Stomach (tissue), 9 donors: Measurements from ENCODE around the gene CFAP57. TPM values are rescaled to one million over a fixed set of nuclear protein-coding genes. Genes with fewer than 3 reads are reported as not detected.

Source experiments
- DNase-seq, 2 donors: peaks; one replicate each; pipeline versions ENCODE4 v3.0.0 to v3.0.0-alpha.2; 2013 to 2019
- H3K27ac ChIP-seq, 5 donors: fragments of 200-600 bp in 4 of 5; sonication (generic) in 4 of 5; one replicate each; pipeline ENCODE4 v1.5.1; 2013 to 2019; ENCODE audit warnings: mild to moderate bottlenecking in 1 of 5, moderate library complexity in 1 of 5
- H3K27me3 ChIP-seq, 3 donors: fragments of 200-600 bp; sonication (generic); one replicate each; pipeline ENCODE4 v1.5.1; 2017 to 2019; ENCODE audit warnings: mixed run types in 1 of 3
- H3K36me3 ChIP-seq, 4 donors: fragments of 200-600 bp; sonication (generic); 1 replicate in 3 of 4; 2 replicates in 1 of 4; pipeline ENCODE4 v1.5.1; 2016 to 2019
- H3K4me1 ChIP-seq, 4 donors: fragments of 200-600 bp; sonication (generic); one replicate each; pipeline ENCODE4 v1.5.1; 2016 to 2019
- H3K4me3 ChIP-seq, 4 donors: fragments of 200-600 bp; sonication (generic) in 3 of 4; one replicate each; pipeline ENCODE4 v1.5.1; 2016 to 2019; ENCODE audit warnings: mild to moderate bottlenecking in 1 of 4
- H3K9me3 ChIP-seq, 4 donors: fragments of 200-600 bp; sonication (generic); one replicate each; pipeline ENCODE4 v1.5.1; 2016 to 2019
- EP300 ChIP-seq: sonication (generic); formaldehyde crosslinking; IDR thresholded peaks from one replicate; pipeline ENCODE4 v1.6.1; 2017; ENCODE audit warnings: antibody characterized with exemption
- POLR2A ChIP-seq, 4 donors: fragments of 450-650 bp; IDR thresholded peaks; one replicate each; pipeline ENCODE4 v1.6.1; 2016; ENCODE audit warnings: antibody characterized with exemption in 4 of 4, control low read depth in 2 of 4, mild to moderate bottlenecking in 1 of 4, moderate library complexity in 1 of 4
- POLR2AphosphoS5 ChIP-seq, 3 donors: sonication (generic); formaldehyde crosslinking; IDR thresholded peaks; one replicate each; pipeline ENCODE4 v1.6.1; 2016; ENCODE audit warnings: antibody characterized with exemption in 3 of 3
- WGBS, 5 donors: extraction: QIAGEN DNeasy Blood & Tissue Kit in 3 of 5; methylation state at CpG; one replicate each; pipeline versions ENCODE4 v1.1.5 to v1.1.7; 2013 to 2018; 5-methylcytosine and 5-hydroxymethylcytosine counted together
- intact Hi-C: fragments of 100-400 bp; cut with DNase I; formaldehyde crosslinking; loops from one replicate; pipeline ENCODE4 v1.15.1; 2023; ENCODE audit warnings: low total_unique reads
- polyA plus RNA-seq, 3 donors: library from polyadenylated mRNA; stranded (reverse); fragments of 200-250 nt; gene quantifications; one replicate each; pipeline ENCODE4 v1.2.3, GENCODE V29; 2013
- total RNA-seq, 5 donors: library from RNA; depleted of rRNA; stranded (reverse); fragments of >200 nt; gene quantifications; one replicate each; pipeline versions ENCODE4 v1.1.0 to v1.2.3, GENCODE V29; 2014 to 2016
- TF ChIP-seq, protein P1 (sequence below), 7 experiments: fragments of 450-650 bp in 4 of 7; fragments of 200-600 bp in 3 of 7; sonication (generic) in 3 of 7; IDR thresholded peaks; one replicate each; pipeline ENCODE4 v1.5.1; 2016 to 2019; ENCODE audit warnings: antibody characterized with exemption in 7 of 7, control low read depth in 2 of 7, mild to moderate bottlenecking in 1 of 7
- donor health status: healthy with polysubstance abuse.
- donor health status: Bipolar disorder and iron deficiency.
- donor health status: healthy.

The CFAP57 gene
- total and polyA plus RNA-seq, 8 donors: 0.08 to 1.4 (median 0.15) TPM; not detected in 3

DNA sequence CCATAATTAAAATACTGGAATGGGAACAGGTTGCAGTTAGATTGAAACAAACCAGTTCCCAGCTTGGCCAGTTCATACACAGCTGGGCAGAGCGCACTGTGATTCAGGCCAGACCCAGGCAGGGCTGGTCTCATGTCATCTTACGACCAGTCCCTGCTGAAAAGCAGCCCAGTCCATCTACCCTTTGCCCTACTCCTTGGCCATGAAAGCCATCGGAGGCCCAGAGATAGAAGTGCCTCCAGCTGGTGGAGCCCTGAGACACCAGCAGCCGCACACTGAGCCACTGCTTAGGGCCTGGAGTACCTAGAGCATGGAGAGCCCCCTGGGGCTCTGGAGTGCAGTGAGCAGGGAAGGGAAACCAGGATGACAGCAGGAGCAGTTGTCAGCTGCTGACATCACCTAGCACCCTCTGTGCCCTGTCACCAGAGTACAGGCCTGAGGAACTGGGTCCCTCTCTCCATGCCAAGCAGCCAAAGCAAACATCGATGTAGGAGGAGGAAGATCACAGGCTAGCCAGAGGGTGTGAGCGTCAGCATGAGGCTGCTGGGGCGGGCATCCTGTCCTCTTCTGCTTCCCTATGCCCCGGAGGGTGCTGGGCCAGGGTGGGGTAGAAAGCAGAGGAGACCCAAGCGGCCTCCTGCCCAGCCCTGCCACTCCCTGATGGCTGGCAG lies 63.5 kb downstream of the CFAP57 start:
- H3K27me3 ChIP-seq: no peaks in the 10 kb centered on the region
- TF ChIP-seq, protein P1, sequence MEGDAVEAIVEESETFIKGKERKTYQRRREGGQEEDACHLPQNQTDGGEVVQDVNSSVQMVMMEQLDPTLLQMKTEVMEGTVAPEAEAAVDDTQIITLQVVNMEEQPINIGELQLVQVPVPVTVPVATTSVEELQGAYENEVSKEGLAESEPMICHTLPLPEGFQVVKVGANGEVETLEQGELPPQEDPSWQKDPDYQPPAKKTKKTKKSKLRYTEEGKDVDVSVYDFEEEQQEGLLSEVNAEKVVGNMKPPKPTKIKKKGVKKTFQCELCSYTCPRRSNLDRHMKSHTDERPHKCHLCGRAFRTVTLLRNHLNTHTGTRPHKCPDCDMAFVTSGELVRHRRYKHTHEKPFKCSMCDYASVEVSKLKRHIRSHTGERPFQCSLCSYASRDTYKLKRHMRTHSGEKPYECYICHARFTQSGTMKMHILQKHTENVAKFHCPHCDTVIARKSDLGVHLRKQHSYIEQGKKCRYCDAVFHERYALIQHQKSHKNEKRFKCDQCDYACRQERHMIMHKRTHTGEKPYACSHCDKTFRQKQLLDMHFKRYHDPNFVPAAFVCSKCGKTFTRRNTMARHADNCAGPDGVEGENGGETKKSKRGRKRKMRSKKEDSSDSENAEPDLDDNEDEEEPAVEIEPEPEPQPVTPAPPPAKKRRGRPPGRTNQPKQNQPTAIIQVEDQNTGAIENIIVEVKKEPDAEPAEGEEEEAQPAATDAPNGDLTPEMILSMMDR (IDR thresholded peaks at IDR 0.05): no peak
- TF ChIP-seq POLR2A (IDR thresholded peaks at IDR 0.05): no peak
- no peak for TF ChIP-seq POLR2AphosphoS5 (IDR thresholded peaks at IDR 0.05)
- TF ChIP-seq EP300: no peak
- H3K36me3 ChIP-seq: no peaks in the 10 kb centered on the region
- no peaks in the 10 kb centered on the region for H3K9me3 ChIP-seq
- H3K4me3 ChIP-seq: no peak overlapping the region
- intact Hi-C loops: no loop called here
- peaks cover 24 to 57% (median 43%) of the 10 kb centered on the region in 4 donors for H3K4me1 ChIP-seq
- WGBS, 5 donors: 40 to 54% (median 48%) methylated on average over 6 to 9 of the region's 9 CpGs
- H3K27ac ChIP-seq: peak overlapping the region in 4 of 5 donors; percentile 34 to 59 (median 38)
- peak; percentile 16 to 44 for DNase-seq

DNA sequence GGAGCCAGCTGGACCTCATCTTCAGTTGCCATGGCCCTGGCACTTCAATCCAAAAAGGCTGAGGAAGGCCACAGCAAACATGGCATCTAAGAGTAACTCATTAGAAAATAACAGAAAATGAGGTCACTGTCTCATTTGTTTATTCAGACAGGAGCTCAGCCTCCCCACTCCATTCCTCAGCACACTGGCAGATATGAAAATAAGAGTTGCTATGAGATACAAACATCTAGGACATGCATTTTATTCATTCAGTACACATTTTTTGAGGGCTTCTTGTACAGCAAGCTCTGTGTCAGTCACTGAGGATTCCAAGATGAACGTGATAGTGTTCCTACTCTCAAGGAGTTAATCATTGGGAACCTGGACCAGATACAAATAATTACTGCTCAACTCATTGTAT lies 65.0 kb downstream of the CFAP57 start:
- Histone ChIP-seq H3K9me3 (no peaks in the 10 kb centered on the region), H3K36me3 (no peaks in the 10 kb centered on the region), H3K4me3 (no peak overlapping the region), H3K4me1 (peaks cover 26 to 49% (median 39%) of the 10 kb centered on the region in 4 donors), H3K27ac (peak overlapping the region in 1 of 5 donors; percentile 1), H3K27me3 (no peaks in the 10 kb centered on the region)
- no peak for DNase-seq
- WGBS, 5 donors: 68 to 80% (median 74%) methylated on average over 1 of the region's 1 CpG
- no peak for TF ChIP-seq POLR2AphosphoS5 (IDR thresholded peaks at IDR 0.05)
- TF ChIP-seq, protein P1 (IDR thresholded peaks at IDR 0.05): no peak
- TF ChIP-seq POLR2A (IDR thresholded peaks at IDR 0.05): no peak
- no peak for TF ChIP-seq EP300
- intact Hi-C loops: no loop called here

DNA sequence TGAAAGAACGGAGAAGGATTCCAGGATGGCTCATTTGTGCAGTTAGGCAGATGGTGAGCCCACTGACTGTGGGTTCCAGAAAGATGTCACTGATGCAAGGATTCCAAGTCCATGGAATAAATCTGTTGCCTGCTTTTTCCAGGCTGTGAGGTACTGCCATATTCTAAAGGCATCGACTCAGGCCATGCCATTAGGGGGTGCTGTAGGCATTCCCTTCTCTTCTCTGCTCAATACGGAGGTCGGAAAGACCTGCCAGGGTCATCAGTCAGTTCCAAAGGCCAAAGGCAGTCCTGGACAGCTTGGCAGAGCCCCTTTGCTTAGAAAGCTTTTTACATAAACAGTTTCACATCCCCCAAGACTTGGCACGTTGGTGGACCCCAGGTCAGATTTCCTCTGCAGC lies 66.0 kb downstream of the CFAP57 start:
- TF ChIP-seq POLR2AphosphoS5 (IDR thresholded peaks at IDR 0.05) (peak in 1 of 3 donors; percentile 74), EP300 (no peak)
- TF ChIP-seq, protein P1 (IDR thresholded peaks at IDR 0.05): peak in 5 of 7 experiments; percentile 56 to 82 (median 65)
- peak; percentile 82 to 90 for DNase-seq
- Histone ChIP-seq H3K4me1 (peaks cover 25 to 48% (median 31%) of the 10 kb centered on the region in 4 donors), H3K4me3 (no peak overlapping the region), H3K27me3 (no peaks in the 10 kb centered on the region), H3K9me3 (no peaks in the 10 kb centered on the region), H3K36me3 (no peaks in the 10 kb centered on the region), H3K27ac (peak overlapping the region in 1 of 5 donors; percentile 1)
- intact Hi-C loops: no loop called here
- WGBS, 5 donors: 7 to 13% (median 8%) methylated on average over 5 of the region's 5 CpGs

DNA sequence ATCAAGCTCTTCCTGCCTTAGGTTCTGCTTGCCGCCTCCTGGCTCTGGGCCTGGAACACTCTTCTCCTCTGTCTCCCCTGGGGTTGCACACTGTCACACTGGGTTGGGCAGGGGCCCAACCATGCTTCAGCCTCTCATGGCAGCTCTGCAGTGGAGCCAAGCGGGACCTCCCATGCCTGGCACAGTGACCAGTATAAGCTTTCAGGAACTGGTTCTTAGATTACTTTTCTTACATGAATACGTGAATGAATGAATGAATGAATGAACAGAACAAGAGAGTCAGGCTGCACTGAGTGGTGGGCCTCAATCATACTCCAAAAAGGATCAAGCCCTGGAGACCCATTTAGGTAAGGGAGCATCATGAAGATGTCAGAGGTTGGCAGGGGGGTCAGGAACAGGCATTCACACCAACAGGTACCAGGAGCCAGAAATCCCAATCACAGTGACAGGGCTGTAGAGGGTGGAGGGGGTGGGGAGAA lies 66.9 kb downstream of the CFAP57 start:
- intact Hi-C loops: no loop called here

More for the DNA sequence above, 66.9 kb downstream of the CFAP57 start:
- no peak for TF ChIP-seq POLR2A (IDR thresholded peaks at IDR 0.05)
- TF ChIP-seq, protein P1 (IDR thresholded peaks at IDR 0.05): no peak
- no peak for TF ChIP-seq EP300
- no peak for TF ChIP-seq POLR2AphosphoS5 (IDR thresholded peaks at IDR 0.05)
- Histone ChIP-seq H3K27me3 (no peaks in the 10 kb centered on the region), H3K27ac (peak overlapping the region in 1 of 5 donors; percentile 46), H3K9me3 (no peaks in the 10 kb centered on the region), H3K4me1 (peaks cover 20 to 44% (median 30%) of the 10 kb centered on the region in 4 donors), H3K4me3 (no peak overlapping the region), H3K36me3 (no peaks in the 10 kb centered on the region)
- WGBS, 5 donors: 69 to 79% (median 75%) methylated on average over 3 of the region's 3 CpGs
- no peak for DNase-seq
